Neutrophil (primary cell): ENCODE results near the gene NPBWR2.

Source experiments
- H3K27ac ChIP-seq: fragments of 200-600 bp; sonication (generic); 2 replicates; pipeline ENCODE4 v1.5.1; 2016; ENCODE audit warnings: mild to moderate bottlenecking, moderate library complexity
- H3K27me3 ChIP-seq: fragments of 200-600 bp; sonication (generic); 2 replicates; pipeline ENCODE4 v1.6.0; 2016; ENCODE audit warnings: mild to moderate bottlenecking
- H3K36me3 ChIP-seq: fragments of 200-600 bp; sonication (generic); 2 replicates; pipeline ENCODE4 v1.5.1; 2017
- H3K4me1 ChIP-seq, 2 experiments: fragments of 200-600 bp in 1 of 2; sonication (generic) in 1 of 2; 1 replicate in 1 of 2; 2 replicates in 1 of 2; pipeline versions ENCODE4 v1.5.1 to v1.6.1; 2013 to 2016; ENCODE audit warnings: low read depth in 1 of 2, low read length in 1 of 2, mild to moderate bottlenecking in 1 of 2, moderate library complexity in 1 of 2; ENCODE audit not compliant: control insufficient read depth in 1 of 2, insufficient read depth in 1 of 2
- H3K4me3 ChIP-seq, 2 experiments: fragments of 200-600 bp in 1 of 2; sonication (generic) in 1 of 2; 1 replicate in 1 of 2; 2 replicates in 1 of 2; pipeline ENCODE4 v1.5.1; 2013 to 2016; ENCODE audit warnings: low read depth in 1 of 2, low read length in 1 of 2, mild to moderate bottlenecking in 1 of 2, moderate library complexity in 1 of 2
- H3K9me3 ChIP-seq: fragments of 200-600 bp; sonication (generic); 2 replicates; pipeline ENCODE4 v1.5.1; 2016
- CTCF ChIP-seq: fragments of 200-600 bp; sonication (generic); IDR thresholded peaks from 2 replicates; pipeline ENCODE4 v1.5.1; 2016; ENCODE audit warnings: antibody characterized with exemption

The NPBWR2 gene

GRCh38 chr20:64107736-64108457, 532 bp upstream of the NPBWR2 start:
- H3K36me3 ChIP-seq = no peaks in the 10 kb centered on the region
- H3K27ac ChIP-seq = no peak overlapping the region
- TF ChIP-seq CTCF = no peak
- H3K9me3 ChIP-seq = no peaks in the 10 kb centered on the region
- H3K4me3 ChIP-seq = no peak overlapping the region
- peaks cover 3 to 5% of the 10 kb centered on the region in 2 experiments for H3K4me1 ChIP-seq
- H3K27me3 ChIP-seq = peaks cover 43% of the 10 kb centered on the region

DNA sequence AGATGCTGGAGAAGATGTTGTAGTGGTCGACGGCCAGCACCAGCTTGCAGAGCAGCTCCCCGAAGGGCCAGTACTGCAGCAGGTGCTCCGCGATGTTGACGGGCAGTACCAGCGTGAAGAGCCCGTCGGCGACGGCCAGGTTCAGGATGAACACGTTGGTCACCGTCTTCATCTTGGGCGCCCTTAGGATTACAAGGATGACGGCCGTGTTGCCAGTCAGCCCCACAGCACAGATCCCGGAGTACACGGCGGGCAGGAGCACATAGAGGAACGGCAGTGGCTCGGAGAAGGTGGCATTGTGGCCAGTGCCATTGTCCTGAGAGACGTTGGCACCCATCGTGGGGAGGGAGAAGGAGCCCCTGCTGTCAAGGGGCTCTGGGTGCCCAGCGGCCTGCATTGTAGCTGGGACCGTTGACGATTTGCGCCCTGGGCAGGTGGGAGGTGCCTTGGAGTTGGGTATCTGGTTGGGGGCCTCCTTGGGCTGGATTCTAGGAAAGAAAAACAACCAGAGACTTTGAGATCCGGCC, 867 bp downstream of the NPBWR2 start:
- Histone ChIP-seq H3K4me1 (peaks cover 9 to 14% of the 10 kb centered on the region in 2 experiments), H3K36me3 (no peaks in the 10 kb centered on the region), H3K27ac (no peak overlapping the region), H3K27me3 (peaks cover 57% of the 10 kb centered on the region), H3K4me3 (no peak overlapping the region), H3K9me3 (no peaks in the 10 kb centered on the region)
- TF ChIP-seq CTCF = no peak

DNA sequence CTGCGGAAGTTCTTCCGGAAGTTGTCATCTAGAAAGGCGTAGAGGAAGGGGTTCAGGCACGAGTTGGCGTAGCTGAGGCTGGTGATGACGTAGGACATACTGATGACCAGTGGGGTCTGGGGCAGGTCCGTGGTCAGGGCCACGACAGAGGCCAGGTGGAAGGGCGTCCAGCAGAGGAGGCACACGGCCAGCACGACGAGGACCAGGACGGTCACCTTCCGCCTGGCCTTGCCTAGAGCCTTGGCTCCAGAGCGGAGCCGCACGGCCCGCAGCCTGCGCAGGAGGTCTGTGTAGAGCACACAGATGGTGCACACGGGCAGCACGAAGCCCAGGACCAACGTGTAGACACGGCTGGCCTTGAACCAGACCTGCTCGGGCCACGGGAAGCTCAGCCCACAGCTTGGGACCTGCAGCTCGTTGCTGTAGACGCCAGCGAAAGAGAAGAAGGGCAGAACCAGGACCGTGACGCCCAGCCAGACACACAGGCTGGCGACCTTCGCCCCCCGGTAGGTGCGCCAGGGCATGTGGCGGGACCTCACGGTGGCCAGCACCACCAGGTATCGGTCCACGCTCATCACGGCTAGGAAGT, 1.4 kb downstream of the NPBWR2 start:
- H3K4me3 ChIP-seq = no peak overlapping the region
- no peak for TF ChIP-seq CTCF
- H3K27ac ChIP-seq = no peak overlapping the region
- no peaks in the 10 kb centered on the region for H3K9me3 ChIP-seq
- peaks cover 63% of the 10 kb centered on the region for H3K27me3 ChIP-seq
- H3K36me3 ChIP-seq = peaks cover 5% of the 10 kb centered on the region
- peaks cover 9 to 16% of the 10 kb centered on the region in 2 experiments for H3K4me1 ChIP-seq

GRCh38 chr20:64104667-64105451, 2.5 kb downstream of the NPBWR2 start:
- H3K4me1 ChIP-seq = peaks cover 9 to 19% of the 10 kb centered on the region in 2 experiments
- peaks cover 16% of the 10 kb centered on the region for H3K36me3 ChIP-seq
- H3K27me3 ChIP-seq = peaks cover 70% of the 10 kb centered on the region
- no peak overlapping the region for H3K27ac ChIP-seq
- no peak overlapping the region for H3K4me3 ChIP-seq
- H3K9me3 ChIP-seq = no peaks in the 10 kb centered on the region
- no peak for TF ChIP-seq CTCF

- Histone ChIP-seq H3K36me3 (peaks cover 23% of the 10 kb centered on the region), H3K4me1 (peaks cover 9 to 19% of the 10 kb centered on the region in 2 experiments), H3K27ac (no peak overlapping the region), H3K27me3 (peaks cover 70% of the 10 kb centered on the region), H3K9me3 (no peaks in the 10 kb centered on the region), H3K4me3 (no peak overlapping the region)
- no peak for TF ChIP-seq CTCF
Observed at GRCh38 chr20:64103871-64104666, 3.3 kb downstream of the NPBWR2 start.
